ENCODE results near the gene AVP.
"Not testable (repeated sequence)": the region's sequence is repeated elsewhere in the genome, so short reads cannot be mapped to it uniquely, and the experiment has no call there.

- not testable (repeated sequence) for TF ChIP-seq RARB (CRISPR knock-in tag; IDR thresholded peaks at IDR 0.05); PPARA (CRISPR knock-in tag; IDR thresholded peaks at IDR 0.05; ENCODE audit: borderline replicate concordance); SNAI2 (CRISPR knock-in tag; IDR thresholded peaks at IDR 0.05); BACH2 (CRISPR knock-in tag; IDR thresholded peaks at IDR 0.05; ENCODE audit: borderline replicate concordance); CREB5 (CRISPR knock-in tag; IDR thresholded peaks at IDR 0.05; ENCODE audit: low read depth); ZNF8 (CRISPR knock-in tag; IDR thresholded peaks at IDR 0.05); ZFP30 (CRISPR knock-in tag; IDR thresholded peaks at IDR 0.05)
Observed at GRCh38 chr20:3064119-3064518, 20.4 kb downstream of the AVP start.
